Erythroblast (primary cell): ENCODE data around the gene TUNAR.

Source experiments
- DNase-seq, 2 experiments: peaks; one replicate each; lab custom pipeline; 2025; lab: John Stamatoyannopoulos, UW
- GATA1 ChIP-seq: IDR thresholded peaks from 2 replicates; pipeline ENCODE4 v1.6.1; 2011; ENCODE audit warnings: low read depth, mild to moderate bottlenecking, control low read depth, low read length, moderate library complexity
- POLR2A ChIP-seq: IDR thresholded peaks from 2 replicates; pipeline ENCODE4 v1.6.1; 2011; ENCODE audit warnings: mild to moderate bottlenecking, low read length

TUNAR gene

GRCh38 chr14:95850429-95850828, 26.2 kb upstream of the TUNAR start:
- TF ChIP-seq POLR2A (no peak), GATA1 (no peak)
- no peak for DNase-seq

GRCh38 chr14:95855606-95856005, 21.0 kb upstream of the TUNAR start:
- no peak for DNase-seq
- TF ChIP-seq POLR2A (no peak), GATA1 (no peak)

GRCh38 chr14:95857275-95857674, 19.4 kb upstream of the TUNAR start:
- TF ChIP-seq POLR2A: no peak
- TF ChIP-seq GATA1: no peak
- DNase-seq: no peak

- DNase-seq: no peak
- no peak for TF ChIP-seq POLR2A
These were observed 17.7 kb upstream of the TUNAR start for GRCh38 chr14:95858893-95859292.

- DNase-seq: no peak
- TF ChIP-seq GATA1: no peak
- no peak for TF ChIP-seq POLR2A
These were observed 14.4 kb upstream of the TUNAR start for GRCh38 chr14:95862243-95862642.

GRCh38 chr14:95863295-95863694, 13.3 kb upstream of the TUNAR start:
- no peak for DNase-seq
- no peak for TF ChIP-seq GATA1
- TF ChIP-seq POLR2A: no peak

GRCh38 chr14:95869776-95870175, 6.9 kb upstream of the TUNAR start:
- no peak for TF ChIP-seq GATA1
- DNase-seq: no peak

GRCh38 chr14:95870772-95871171, 5.9 kb upstream of the TUNAR start:
- no peak for DNase-seq
- no peak for TF ChIP-seq GATA1
- no peak for TF ChIP-seq POLR2A

GRCh38 chr14:95871531-95871930, 5.1 kb upstream of the TUNAR start:
- no peak for DNase-seq
- TF ChIP-seq GATA1: no peak

GRCh38 chr14:95872777-95873176, 3.9 kb upstream of the TUNAR start:
- DNase-seq: no peak
- TF ChIP-seq POLR2A (no peak), GATA1 (no peak)

GRCh38 chr14:95875831-95876760, 536 bp upstream of the TUNAR start:
- no peak for TF ChIP-seq POLR2A
- TF ChIP-seq GATA1: no peak
- no peak for DNase-seq

GRCh38 chr14:95877633-95878032, 1.0 kb downstream of the TUNAR start:
- TF ChIP-seq GATA1 (no peak), POLR2A (no peak)

GRCh38 chr14:95884377-95884776, 7.7 kb downstream of the TUNAR start:
- TF ChIP-seq GATA1 (no peak), POLR2A (no peak)
- no peak for DNase-seq

More at GRCh38 chr14:95877633-95878032, 1.0 kb downstream of the TUNAR start:
- no peak for DNase-seq

GRCh38 chr14:95885278-95885677, 8.6 kb downstream of the TUNAR start:
- TF ChIP-seq GATA1 (no peak), POLR2A (no peak)
- DNase-seq: no peak

- DNase-seq: no peak
- TF ChIP-seq POLR2A (no peak), GATA1 (no peak)
These were observed 9.2 kb downstream of the TUNAR start for GRCh38 chr14:95885866-95886265.

GRCh38 chr14:95886366-95887056, 9.9 kb downstream of the TUNAR start:
- TF ChIP-seq POLR2A: no peak
- no peak for TF ChIP-seq GATA1
- no peak for DNase-seq
